H1 (cell line): ENCODE data around the gene FPR2. TPM values are rescaled to one million over a fixed set of nuclear protein-coding genes. Genes with fewer than 3 reads are reported as not detected.

Source experiments
- CTCF ChIA-PET: fragments of 300-600 bp; sonication (Branson Sonifier 250); formaldehyde crosslinking; loops from one replicate; lab custom pipeline; 2021; ENCODE audit not compliant: partially characterized antibody; lab: Charles Lee
- POLR2A ChIA-PET: fragments of 300-600 bp; sonication (Branson Sonifier 250); formaldehyde crosslinking; loops from one replicate; lab custom pipeline; 2021; ENCODE audit warnings: inconsistent platforms; ENCODE audit not compliant: partially characterized antibody; lab: Charles Lee
- DNase-seq, 2 experiments: peaks; one replicate each; pipeline versions ENCODE4 v3.0.0 to v3.0.0-alpha.2; 2010 to 2022; ENCODE audit warnings: low spot score in 2 of 2, low read depth in 1 of 2, mixed read lengths in 1 of 2
- FAIRE-seq: peaks from 2 replicates; lab custom pipeline; 2011; peaks lifted over from hg19 to GRCh38; lab: Jason Lieb, UNC
- H2AFZ ChIP-seq: 2 replicates; pipeline ENCODE4 v1.8.1; 2012; ENCODE audit warnings: low read length, inconsistent platforms
- H2AK5ac ChIP-seq: 2 replicates; pipeline ENCODE4 v1.6.1; 2013; ENCODE audit warnings: low read depth, low read length
- H2BK120ac ChIP-seq: replicated peaks from 2 replicates; pipeline ENCODE3; 2013; ENCODE audit warnings: low read depth, low read length, inconsistent platforms
- H2BK12ac ChIP-seq: 2 replicates; pipeline ENCODE4 v1.6.1; 2013; ENCODE audit warnings: low read depth, low read length
- H2BK15ac ChIP-seq: 2 replicates; pipeline ENCODE4 v1.6.1; 2013; ENCODE audit warnings: low read length
- H2BK20ac ChIP-seq: 2 replicates; pipeline ENCODE4 v1.6.1; 2013; ENCODE audit warnings: low read length
- H2BK5ac ChIP-seq: 2 replicates; pipeline ENCODE4 v1.6.1; 2013; ENCODE audit warnings: low read depth, low read length
- H3K14ac ChIP-seq: 2 replicates; pipeline ENCODE4 v1.6.1; 2013; ENCODE audit warnings: inconsistent platforms; ENCODE audit not compliant: insufficient read length
- H3K18ac ChIP-seq: 2 replicates; pipeline ENCODE4 v1.6.1; 2013; ENCODE audit warnings: low read length; ENCODE audit errors: extremely low read depth
- H3K23ac ChIP-seq: 2 replicates; pipeline ENCODE4 v1.6.1; 2013; ENCODE audit warnings: inconsistent platforms; ENCODE audit not compliant: insufficient read length
- H3K23me2 ChIP-seq: 2 replicates; pipeline ENCODE4 v1.6.1; 2013; ENCODE audit warnings: low read depth, low read length
- H3K27ac ChIP-seq: 2 replicates; pipeline ENCODE4 v1.6.1; 2011; ENCODE audit warnings: low read depth, low read length, inconsistent platforms
- H3K27me3 ChIP-seq, 4 experiments: replicated peaks in 1 of 4; 1 replicate in 1 of 4; 2 replicates in 3 of 4; pipeline versions ENCODE4 v1.6.1 to v1.8.1; 2011 to 2013; ENCODE audit warnings: low read length in 3 of 4, mild to moderate bottlenecking in 3 of 4, inconsistent platforms in 2 of 4, mixed read lengths in 2 of 4, moderate library complexity in 1 of 4; ENCODE audit not compliant: control insufficient read depth in 3 of 4, insufficient read depth in 3 of 4; ENCODE audit errors: extremely low read depth in 1 of 4
- H3K36me3 ChIP-seq, 4 experiments: 2 replicates each; pipeline versions ENCODE4 v1.6.1 to v1.8.1; 2011 to 2013; ENCODE audit warnings: mild to moderate bottlenecking in 4 of 4, low read length in 3 of 4, moderate library complexity in 2 of 4, control low read depth in 1 of 4, inconsistent platforms in 1 of 4; ENCODE audit not compliant: insufficient read depth in 4 of 4, control insufficient read depth in 2 of 4
- H3K4ac ChIP-seq: replicated peaks from 2 replicates; pipeline ENCODE3; 2013; ENCODE audit warnings: low read length, low read depth, mixed read lengths, inconsistent platforms; ENCODE audit not compliant: insufficient read length
- H3K4me1 ChIP-seq, 4 experiments: replicated peaks in 1 of 4; 1 replicate in 1 of 4; 2 replicates in 3 of 4; pipeline versions ENCODE4 v1.6.1 to v1.8.1; 2011 to 2013; ENCODE audit warnings: low read length in 3 of 4, inconsistent platforms in 2 of 4, mixed read lengths in 1 of 4; ENCODE audit not compliant: insufficient read depth in 4 of 4, control insufficient read depth in 3 of 4
- H3K4me2 ChIP-seq, 2 experiments: 2 replicates each; pipeline versions ENCODE4 v1.6.1 to v1.8.1; 2011 to 2013; ENCODE audit warnings: low read depth in 2 of 2, low read length in 2 of 2, control low read depth in 1 of 2, inconsistent platforms in 1 of 2, mild to moderate bottlenecking in 1 of 2; ENCODE audit not compliant: insufficient read depth in 1 of 2
- H3K4me3 ChIP-seq, 4 experiments: fragments of 200-600, 300-600 bp in 1 of 4; sonication (generic), shearing (Covaris generic), sonication (Bioruptor Twin) in 1 of 4; 2 replicates each; pipeline versions ENCODE4 v1.5.1 to v1.8.1; 2011 to 2016; ENCODE audit warnings: low read length in 4 of 4, low read depth in 3 of 4, control low read depth in 2 of 4, inconsistent platforms in 2 of 4, mild to moderate bottlenecking in 2 of 4, mixed read lengths in 1 of 4, moderate library complexity in 1 of 4; ENCODE audit not compliant: insufficient read depth in 2 of 4; ENCODE audit errors: extremely low read depth in 1 of 4
- H3K56ac ChIP-seq: replicated peaks from 2 replicates; pipeline ENCODE3; 2013; ENCODE audit warnings: low read depth, mild to moderate bottlenecking, mixed read lengths, low read length, inconsistent platforms; ENCODE audit not compliant: insufficient read length
- H3K79me1 ChIP-seq: 2 replicates; pipeline ENCODE4 v1.6.1; 2013; ENCODE audit warnings: low read depth, low read length, control low read depth
- H3K79me2 ChIP-seq, 2 experiments: 2 replicates each; pipeline versions ENCODE4 v1.6.1 to v1.8.1; 2012 to 2013; ENCODE audit warnings: low read length in 2 of 2, mild to moderate bottlenecking in 2 of 2, inconsistent platforms in 1 of 2; ENCODE audit not compliant: insufficient read depth in 2 of 2, control insufficient read depth in 1 of 2
- H3K9ac ChIP-seq, 4 experiments: replicated peaks in 1 of 4; 1 replicate in 1 of 4; 2 replicates in 3 of 4; pipeline versions ENCODE4 v1.6.1 to v1.8.1; 2011 to 2013; ENCODE audit warnings: low read depth in 3 of 4, low read length in 3 of 4, control low read depth in 2 of 4, mild to moderate bottlenecking in 2 of 4, moderate library complexity in 2 of 4, inconsistent platforms in 1 of 4; ENCODE audit errors: extremely low read depth in 1 of 4
- H3K9me3 ChIP-seq, 2 experiments: 2 replicates each; pipeline versions ENCODE4 v1.6.1 to v1.8.1; 2012 to 2013; ENCODE audit warnings: mild to moderate bottlenecking in 2 of 2, moderate library complexity in 2 of 2, control low read depth in 1 of 2, inconsistent platforms in 1 of 2, low read depth in 1 of 2, low read length in 1 of 2, mixed read lengths in 1 of 2; ENCODE audit not compliant: insufficient read depth in 2 of 2
- H4K20me1 ChIP-seq, 2 experiments: replicated peaks in 1 of 2; 2 replicates each; pipeline versions ENCODE3 to v1.8.1; 2011 to 2013; ENCODE audit warnings: inconsistent platforms in 2 of 2, low read length in 2 of 2, mild to moderate bottlenecking in 1 of 2; ENCODE audit not compliant: insufficient read depth in 2 of 2, control insufficient read depth in 1 of 2
- H4K5ac ChIP-seq: 2 replicates; pipeline ENCODE4 v1.6.1; 2013; ENCODE audit warnings: low read length, low read depth, mixed read lengths, inconsistent platforms; ENCODE audit not compliant: insufficient read length
- H4K8ac ChIP-seq: 2 replicates; pipeline ENCODE4 v1.8.0; 2013; ENCODE audit warnings: mild to moderate bottlenecking, moderate library complexity, low read length, inconsistent platforms; ENCODE audit not compliant: insufficient read depth; ENCODE audit errors: extremely low read depth
- H4K91ac ChIP-seq: replicated peaks from 2 replicates; pipeline ENCODE3; 2013; ENCODE audit warnings: low read length, mixed read lengths, inconsistent platforms; ENCODE audit not compliant: insufficient read length
- BACH1 ChIP-seq: IDR thresholded peaks from 2 replicates; pipeline ENCODE4 v1.6.1; 2012; ENCODE audit warnings: low read length, improper control_type of control experiment
- CREB1 ChIP-seq: IDR thresholded peaks from 2 replicates; pipeline ENCODE4 v1.6.1; 2012; ENCODE audit warnings: inconsistent platforms
- E2F6 ChIP-seq: IDR thresholded peaks from 2 replicates; pipeline ENCODE4 v1.6.1; 2012; ENCODE audit warnings: inconsistent platforms
- EP300 ChIP-seq, 2 experiments: IDR thresholded peaks; 1 replicate in 1 of 2; 2 replicates in 1 of 2; pipeline ENCODE4 v1.6.1; 2011 to 2012; ENCODE audit warnings: low read depth in 2 of 2, low read length in 2 of 2, mild to moderate bottlenecking in 2 of 2, borderline replicate concordance in 1 of 2, inconsistent platforms in 1 of 2, moderate library complexity in 1 of 2
- HDAC6 ChIP-seq: IDR thresholded peaks from one replicate; pipeline ENCODE4 v1.7.1; 2012; ENCODE audit warnings: low read depth, mild to moderate bottlenecking, inconsistent platforms, low read length, moderate library complexity
- KDM1A ChIP-seq: fragments of 200-600, 300-600 bp; sonication (generic); IDR thresholded peaks from 2 replicates; pipeline ENCODE4 v1.7.1; 2016; ENCODE audit warnings: mild to moderate bottlenecking, low read length, borderline replicate concordance
- KDM4A ChIP-seq: IDR thresholded peaks from one replicate; pipeline ENCODE4 v1.7.1; 2012; ENCODE audit warnings: low read depth, mild to moderate bottlenecking, moderate library complexity, low read length, inconsistent platforms; ENCODE audit not compliant: severe bottlenecking
- POLR2A ChIP-seq, 2 experiments: IDR thresholded peaks; 1 replicate in 1 of 2; 2 replicates in 1 of 2; pipeline ENCODE4 v1.6.1; 2011; ENCODE audit warnings: low read depth in 2 of 2, low read length in 2 of 2, mild to moderate bottlenecking in 2 of 2; ENCODE audit errors: control extremely low read depth in 1 of 2
- POLR2AphosphoS5 ChIP-seq: IDR thresholded peaks from 2 replicates; pipeline ENCODE4 v1.6.1; 2011; ENCODE audit warnings: low read depth, low read length
- RFX5 ChIP-seq: IDR thresholded peaks from 2 replicates; pipeline ENCODE4 v1.6.1; 2011; ENCODE audit warnings: low read depth, low read length, improper control_type of control experiment, borderline replicate concordance
- SIRT6 ChIP-seq: IDR thresholded peaks from one replicate; pipeline ENCODE4 v1.7.1; 2012; ENCODE audit warnings: low read length, inconsistent platforms
- SIX5 ChIP-seq: IDR thresholded peaks from 2 replicates; pipeline ENCODE4 v1.6.1; 2011; ENCODE audit warnings: mild to moderate bottlenecking, low read depth, low read length
- SUZ12 ChIP-seq: fragments of 200-600 bp; sonication (generic); IDR thresholded peaks from 2 replicates; pipeline ENCODE4 v1.6.1; 2012; ENCODE audit warnings: mild to moderate bottlenecking, inconsistent platforms, low read length, moderate library complexity, mixed read lengths
- TCF12 ChIP-seq: IDR thresholded peaks from 2 replicates; pipeline ENCODE4 v1.6.1; 2011; ENCODE audit warnings: low read depth, mild to moderate bottlenecking, low read length
- WGBS, 2 experiments: shearing (Covaris generic) in 1 of 2; methylation state at CpG; one replicate each; pipeline versions ENCODE4 v1.1.6 to v1.1.7; 2013 to 2015; ENCODE audit warnings: low lambda C conversion rate in 2 of 2, mixed read lengths in 2 of 2, inconsistent platforms in 1 of 2, low coverage in 1 of 2, missing lambda C conversion rate in 1 of 2; ENCODE audit not compliant: insufficient replicate concordance in 2 of 2, insufficient coverage in 1 of 2, insufficient read length in 1 of 2; ENCODE audit errors: extremely low coverage in 1 of 2, missing lambda C conversion rate in 1 of 2; 5-methylcytosine and 5-hydroxymethylcytosine counted together
- polyA plus RNA-seq, 7 experiments: library from polyadenylated mRNA; depleted of rRNA in 3 of 7; stranded (reverse) in 5 of 7; unstranded in 2 of 7; fragments of >200 nt in 5 of 7; fragments of 200-250 nt in 2 of 7; gene quantifications; 1 replicate in 5 of 7; 2 replicates in 1 of 7; 4 replicates in 1 of 7; pipeline versions ENCODE4 v1.2.1 to v1.2.3, GENCODE V29; 2011 to 2013; ENCODE audit warnings: missing spikeins in 2 of 7, mixed read lengths in 2 of 7
- total RNA-seq: library from RNA; stranded (reverse); fragmentation: NEBNext Ultra II Directional; extraction: Animal tissue kit (Norgen Biotek cat#: 25700); gene quantifications from 2 replicates; pipeline ENCODE4 v1.2.1, GENCODE V29; 2021

FPR2 gene
- total and polyA plus RNA-seq, 2 of the 8 experiments (the other 6 are each of a cell fraction or from before 2014, with no cell fraction given), result 0.17 TPM; not detected in 1

GRCh38 chr19:51780270-51780669 lies 19.3 kb downstream of the FPR2 start:
- Histone ChIP-seq H3K56ac (no peak overlapping the region), H2BK12ac (no peak overlapping the region), H3K4ac (no peak overlapping the region), H3K79me2 (no peaks in the 10 kb centered on the region), H2BK20ac (no peak overlapping the region), H3K9me3 (no peaks in the 10 kb centered on the region), H3K9ac (no peak overlapping the region), H2AFZ (no peak overlapping the region), H4K5ac (no peak overlapping the region), H3K4me1 (no peaks in the 10 kb centered on the region), H3K27ac (no peak overlapping the region), H3K14ac (no peak overlapping the region), H4K91ac (no peak overlapping the region), H3K18ac (no peak overlapping the region), H2BK5ac (no peak overlapping the region), H2AK5ac (no peak overlapping the region), H2BK120ac (no peak overlapping the region), H3K36me3 (no peaks in the 10 kb centered on the region), H2BK15ac (no peak overlapping the region), H3K4me2 (no peak overlapping the region), H3K23me2 (no peaks in the 10 kb centered on the region), H3K23ac (no peak overlapping the region), H3K27me3 (no peaks in the 10 kb centered on the region; a peak in 1 of 7 replicates), H4K8ac (no peak overlapping the region), H4K20me1 (no peaks in the 10 kb centered on the region), H3K4me3 (no peak overlapping the region), H3K79me1 (no peaks in the 10 kb centered on the region)
- 86% methylated on average over 2 of the region's 2 CpGs; no CpG with 5 or more reads in 1 of the 2 experiments for WGBS, 2 experiments
- FAIRE-seq (no peak), DNase-seq (no peak)
- ChIA-PET CTCF (interaction anchor here (1.0 to 1.3 kb wide), 3 partner anchors 70 to 142 kb away, joined by 3 read pairs; no protein-coding TSS in a partner anchor), POLR2A (no interaction called here)
- TF ChIP-seq POLR2AphosphoS5 (no peak), RFX5 (no peak), BACH1 (no peak), KDM1A (no peak), EP300 (IDR thresholded peaks at IDR 0.05; ENCODE audit: borderline replicate concordance in 1 of 2, low read depth in 2 of 2, low read length in 2 of 2) (no peak), E2F6 (no peak), SUZ12 (no peak), CREB1 (no peak), SIX5 (no peak), SIRT6 (no peak), POLR2A (IDR thresholded peaks at IDR 0.05; ENCODE audit: control extremely low read depth in 1 of 2, low read depth in 2 of 2, low read length in 2 of 2) (no peak), HDAC6 (no peak), KDM4A (no peak), TCF12 (no peak)
